HG03342 (cell line): Measurements from ENCODE around the gene HIC1.

Source experiments
- ATAC-seq: cut with Tn5 transposase; IDR thresholded peaks from one replicate; pipeline ENCODE4 v1.9.1; 2021; ENCODE audit warnings: mild to moderate bottlenecking, moderate library complexity; ENCODE audit not compliant: unreplicated experiment

The HIC1 gene

GRCh38 chr17:2101448-2102257 is 46.8 kb downstream of the HIC1 start:
- ATAC-seq, result no peak

- no peak for ATAC-seq
Observed at GRCh38 chr17:2102931-2103809, 48.3 kb downstream of the HIC1 start.

GRCh38 chr17:2105663-2106062 is 50.8 kb downstream of the HIC1 start:
- ATAC-seq, result no peak

DNA sequence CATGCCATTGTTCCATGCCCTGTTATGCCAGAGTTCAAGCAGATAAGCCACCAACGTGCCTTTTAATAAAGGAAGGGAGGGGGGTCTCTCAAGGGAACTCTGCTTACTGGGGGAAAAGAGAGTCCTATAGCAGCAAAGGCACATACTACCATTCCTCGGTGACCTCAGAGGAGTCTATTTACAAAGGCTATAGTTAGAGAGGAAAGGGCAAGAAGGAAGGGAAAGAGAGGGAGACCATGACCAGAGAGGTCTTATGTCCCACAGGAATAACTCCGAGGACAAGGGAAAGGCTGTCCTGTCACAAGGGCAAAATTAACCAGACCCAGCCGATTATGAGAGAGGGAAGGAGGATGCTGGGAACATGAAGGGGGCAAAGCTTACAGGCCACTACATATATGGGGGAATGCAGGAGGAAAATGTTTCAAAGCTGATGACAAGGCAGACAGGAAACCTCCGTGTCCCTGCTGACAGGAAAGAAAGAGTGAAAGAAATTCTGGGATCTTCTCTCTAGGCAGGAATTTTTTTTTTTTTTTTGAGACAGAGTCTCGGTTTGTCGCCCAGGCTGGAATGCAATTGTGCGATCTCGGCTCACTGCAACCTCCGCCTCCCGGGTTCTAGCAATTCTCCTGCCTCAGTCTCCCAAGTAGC is 51.5 kb downstream of the HIC1 start:
- ATAC-seq, result no peak

GRCh38 chr17:2107050-2107449 is 52.1 kb downstream of the HIC1 start:
- ATAC-seq, result no peak

DNA sequence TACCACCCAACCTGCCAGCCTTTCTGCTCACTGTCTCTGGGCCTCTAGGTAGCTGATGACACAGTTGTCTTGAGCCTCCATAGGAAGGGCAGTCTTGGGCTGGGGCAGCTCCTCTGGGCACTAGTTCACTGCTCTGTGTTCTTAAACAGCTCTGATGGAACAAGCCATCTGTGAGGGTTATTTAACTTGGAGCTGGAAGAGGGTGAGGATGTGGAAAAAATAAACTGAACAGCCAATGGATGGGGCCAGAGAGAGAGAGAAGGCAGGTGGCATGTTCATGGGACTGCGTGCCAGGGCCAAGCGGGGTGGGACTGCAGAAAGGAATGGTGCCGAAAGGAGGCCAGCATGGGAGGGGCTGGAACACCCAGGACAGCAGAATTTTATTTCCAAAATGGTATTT is 52.6 kb downstream of the HIC1 start:
- ATAC-seq, result no peak

GRCh38 chr17:2108170-2108569 is 53.3 kb downstream of the HIC1 start:
- ATAC-seq, result no peak

GRCh38 chr17:2110436-2110835 is 55.5 kb downstream of the HIC1 start:
- no peak for ATAC-seq

- ATAC-seq, result no peak
Observed at GRCh38 chr17:2111691-2112090, 56.8 kb downstream of the HIC1 start.
